HG03108 (cell line): ENCODE data around the gene BPIFA2.
"Not testable (repeated sequence)": the region's sequence is repeated elsewhere in the genome, so short reads cannot be mapped to it uniquely, and the experiment has no call there.

Source experiments
- ATAC-seq: cut with Tn5 transposase; IDR thresholded peaks from one replicate; pipeline ENCODE4 v1.9.1; 2021; ENCODE audit warnings: moderate library complexity; ENCODE audit not compliant: unreplicated experiment

BPIFA2 gene

DNA sequence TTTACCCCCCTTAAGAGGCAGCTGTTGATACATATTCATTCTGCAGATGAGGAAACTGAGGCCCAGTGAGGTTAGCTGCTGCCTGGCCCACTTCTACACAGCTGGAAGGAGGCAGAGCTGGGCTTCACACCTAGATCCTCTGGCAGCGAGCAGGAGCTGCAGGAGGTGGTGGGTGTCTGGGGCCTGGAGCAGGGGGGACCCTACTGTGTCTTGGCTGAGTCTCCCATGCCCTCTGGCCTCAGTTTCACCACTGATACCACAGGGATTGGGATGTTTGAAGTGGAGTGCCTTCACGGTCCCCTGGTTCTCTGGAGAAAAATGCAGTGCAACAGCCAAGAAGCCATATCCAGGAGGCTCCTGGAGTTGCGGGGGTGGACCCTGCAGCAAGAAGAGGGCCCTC lies 8.2 kb upstream of the BPIFA2 start:
- no peak for ATAC-seq

DNA sequence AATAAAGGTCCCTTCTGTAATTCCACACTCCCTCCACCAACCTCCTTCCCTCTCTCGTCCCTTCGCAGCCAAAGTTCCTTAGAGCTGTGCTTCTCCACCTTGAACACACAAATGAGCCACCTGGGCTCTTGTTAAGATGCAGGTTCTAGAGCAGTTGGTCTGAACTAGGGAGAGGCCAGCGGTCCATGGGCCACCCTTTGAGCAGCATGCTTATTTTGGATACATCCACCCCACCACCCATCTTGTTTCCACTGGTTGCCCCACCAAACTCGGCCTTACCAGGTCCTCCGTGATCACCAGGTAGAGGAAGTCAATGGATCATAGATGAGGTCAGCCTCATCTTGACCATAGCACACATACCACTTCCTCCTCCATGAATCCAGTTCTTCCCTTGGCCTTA lies 7.3 kb upstream of the BPIFA2 start:
- ATAC-seq = no peak

DNA sequence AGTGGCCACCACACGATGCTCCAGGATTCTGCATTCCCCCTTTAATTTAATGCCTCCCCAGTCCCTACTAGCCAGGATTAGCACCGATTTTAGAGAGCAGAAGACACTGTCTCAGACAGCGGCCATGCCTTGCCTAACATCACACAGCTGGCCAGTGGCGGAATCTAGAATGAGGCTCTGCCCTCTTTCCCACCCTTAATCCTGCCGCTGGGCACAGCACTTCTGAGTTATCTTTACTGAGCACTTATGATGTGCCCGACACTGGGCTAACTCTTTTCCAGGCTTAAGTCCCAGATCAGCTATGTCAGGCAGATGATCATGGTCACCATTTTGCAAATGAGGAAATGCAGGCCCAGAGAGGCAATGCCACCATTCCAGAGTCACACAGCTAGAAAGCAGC lies 5.6 kb upstream of the BPIFA2 start:
- ATAC-seq = no peak

DNA sequence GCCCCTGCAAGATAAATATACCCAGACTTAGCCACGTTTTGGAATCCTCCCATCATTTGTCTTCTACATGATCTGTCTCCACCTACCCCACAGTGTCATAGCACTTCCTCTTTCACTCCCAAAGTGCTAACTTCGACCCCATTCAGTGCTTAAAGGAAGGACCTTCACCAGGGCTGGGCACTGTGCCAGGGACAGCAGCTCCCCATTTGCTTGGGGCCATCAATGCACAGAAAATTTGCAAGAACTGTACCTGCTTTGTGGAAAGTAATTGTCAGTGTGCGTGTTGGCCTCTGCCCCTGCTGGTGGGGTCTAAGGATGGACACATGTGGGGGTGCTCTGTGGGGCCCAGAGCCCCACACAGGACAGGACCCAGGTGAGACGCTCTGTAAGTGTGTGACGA lies 5.2 kb upstream of the BPIFA2 start:
- ATAC-seq = no peak

DNA sequence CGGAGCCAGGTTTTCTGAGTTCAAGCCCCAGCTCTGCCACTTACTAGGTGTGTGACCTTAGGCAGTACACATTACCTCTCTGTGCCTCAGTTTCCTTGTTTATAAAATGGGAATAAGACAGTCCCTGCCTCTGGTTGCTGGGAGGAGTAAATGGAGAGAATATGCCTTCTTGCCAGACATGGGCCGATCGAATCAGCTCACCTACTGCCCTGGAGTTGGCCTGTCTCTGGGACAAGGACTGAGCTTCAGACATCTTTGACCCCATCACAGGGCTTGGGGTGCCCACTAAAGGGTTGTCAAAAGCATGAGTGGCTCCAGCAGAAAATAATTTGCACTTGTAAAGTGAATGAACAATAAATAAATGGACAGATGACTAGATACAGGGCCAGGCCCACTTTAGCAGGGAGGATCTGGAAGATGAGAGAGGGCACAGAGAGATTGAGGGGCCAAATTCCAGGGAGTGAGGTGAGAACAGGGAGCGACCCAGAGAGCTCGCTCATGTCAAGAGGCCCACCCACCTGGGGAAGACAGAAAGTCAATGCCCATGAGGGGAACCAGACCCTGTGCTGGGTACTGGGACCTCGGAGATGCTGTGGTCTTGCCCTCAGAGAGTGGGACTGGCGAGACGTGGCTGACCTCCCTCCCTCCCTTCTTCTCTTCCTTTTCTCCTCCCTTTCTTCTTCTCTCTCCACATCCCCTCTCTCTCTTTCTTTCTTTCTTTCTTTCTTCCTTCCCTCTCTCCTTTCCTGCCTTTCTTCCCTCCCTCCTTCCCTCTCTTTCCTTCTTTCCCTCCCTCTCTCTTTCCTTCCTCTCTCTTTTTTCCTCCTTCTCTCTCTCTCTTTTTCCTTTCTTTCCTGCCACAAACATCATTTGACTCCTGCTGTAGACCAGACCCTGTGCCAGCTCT lies 3.9 kb upstream of the BPIFA2 start:
- no peak for ATAC-seq

DNA sequence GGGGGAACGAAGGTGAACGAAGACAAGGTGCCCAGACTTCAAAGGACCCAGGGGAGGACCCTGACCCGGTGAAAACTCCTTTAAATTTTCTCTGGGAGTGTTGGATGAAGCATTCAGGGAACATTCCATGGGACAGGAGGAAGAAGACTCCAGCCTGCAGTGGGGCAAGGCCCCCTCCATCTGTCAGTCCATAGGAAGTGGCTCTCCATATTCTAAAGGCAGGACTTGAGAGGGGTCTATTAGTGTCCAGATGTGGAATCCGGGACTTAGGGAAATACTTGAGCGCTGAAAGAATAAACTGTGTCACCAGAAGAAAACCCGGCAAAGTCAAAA lies 3.2 kb upstream of the BPIFA2 start:
- ATAC-seq = no peak

DNA sequence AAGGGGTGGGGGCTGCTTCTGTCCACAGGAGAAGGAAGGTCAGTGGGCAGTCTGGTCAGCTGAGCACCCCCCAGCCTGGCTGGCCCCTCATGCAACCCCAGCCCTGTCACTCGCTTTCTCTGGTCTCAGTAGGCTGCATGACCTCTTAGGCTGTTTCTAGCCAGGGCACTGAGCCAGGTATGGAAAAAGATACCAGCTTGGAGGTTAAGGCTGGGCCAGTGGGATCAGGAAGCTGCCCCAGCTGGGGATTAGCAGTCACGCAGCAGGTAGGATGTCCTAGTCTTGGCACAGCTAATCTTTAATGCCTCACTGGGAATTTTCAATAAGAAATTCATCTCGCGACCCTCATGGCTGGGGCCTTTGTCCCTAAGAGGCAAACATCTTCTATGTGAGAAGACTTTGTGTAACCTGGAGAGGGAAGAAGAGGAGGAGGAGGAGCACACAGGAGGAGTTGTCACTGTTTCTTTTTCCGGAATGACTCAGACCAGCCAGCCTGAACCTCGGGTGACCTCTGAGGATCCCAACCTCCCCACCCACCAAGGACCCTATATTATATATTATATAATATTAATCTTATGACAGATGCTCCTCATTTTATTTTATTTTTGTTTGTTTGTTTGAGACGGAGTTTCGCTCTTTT lies 2.4 kb upstream of the BPIFA2 start:
- ATAC-seq = no peak

DNA sequence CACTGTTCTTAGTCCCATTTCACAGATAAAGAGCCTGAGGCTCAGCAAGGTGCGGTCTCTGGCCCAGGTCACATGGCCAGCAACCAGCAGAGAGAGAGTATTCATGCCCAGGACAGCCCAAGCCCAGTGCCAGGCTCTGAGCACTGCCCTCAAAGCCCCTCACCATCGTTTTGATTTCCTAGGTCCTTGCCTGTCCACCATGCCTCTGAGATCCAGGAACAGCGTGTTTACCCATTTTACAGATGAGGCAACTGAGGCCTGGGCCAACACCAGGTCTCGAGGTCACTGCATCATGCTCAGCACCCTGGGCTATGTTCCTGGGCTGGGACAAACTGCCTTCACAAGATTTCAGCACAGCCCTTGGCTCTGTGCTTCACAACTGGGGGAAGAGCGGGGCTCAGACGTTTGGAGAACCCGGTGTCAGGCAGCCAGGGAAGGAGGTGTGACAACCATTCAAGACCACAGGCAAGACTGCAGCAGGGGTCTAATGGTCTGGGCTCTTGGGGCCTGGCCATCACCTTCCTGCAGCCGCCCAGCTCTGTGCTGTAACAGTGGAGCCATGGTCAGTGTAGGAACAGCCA lies 1.3 kb upstream of the BPIFA2 start:
- no peak for ATAC-seq

DNA sequence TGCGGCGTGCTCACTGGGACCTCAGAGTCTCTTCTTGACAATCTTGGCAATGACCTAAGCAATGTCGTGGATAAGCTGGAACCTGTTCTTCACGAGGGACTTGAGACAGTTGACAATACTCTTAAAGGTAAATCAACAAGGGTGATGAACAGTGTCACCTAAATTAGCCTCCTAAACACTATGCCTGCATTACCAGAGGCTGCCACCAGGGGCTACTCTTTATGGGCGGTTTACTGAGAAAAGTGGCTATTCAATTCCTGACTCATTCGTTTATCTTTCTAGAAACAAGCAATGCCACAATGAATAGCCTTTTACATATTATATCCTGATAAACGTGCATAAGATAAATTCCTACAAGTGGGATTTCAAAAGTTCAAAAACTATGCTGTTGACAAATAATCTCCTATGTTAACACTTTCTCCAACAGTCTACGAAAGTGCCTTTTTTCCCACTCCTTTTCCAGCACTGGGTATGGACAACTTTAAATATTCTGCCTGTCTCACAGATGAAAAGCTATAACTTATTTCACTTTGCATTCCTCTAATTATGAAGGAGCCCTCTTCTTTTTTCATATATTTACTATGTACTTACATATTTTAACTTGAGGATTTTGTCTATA lies 1.3 kb downstream of the BPIFA2 start:
- no peak for ATAC-seq

DNA sequence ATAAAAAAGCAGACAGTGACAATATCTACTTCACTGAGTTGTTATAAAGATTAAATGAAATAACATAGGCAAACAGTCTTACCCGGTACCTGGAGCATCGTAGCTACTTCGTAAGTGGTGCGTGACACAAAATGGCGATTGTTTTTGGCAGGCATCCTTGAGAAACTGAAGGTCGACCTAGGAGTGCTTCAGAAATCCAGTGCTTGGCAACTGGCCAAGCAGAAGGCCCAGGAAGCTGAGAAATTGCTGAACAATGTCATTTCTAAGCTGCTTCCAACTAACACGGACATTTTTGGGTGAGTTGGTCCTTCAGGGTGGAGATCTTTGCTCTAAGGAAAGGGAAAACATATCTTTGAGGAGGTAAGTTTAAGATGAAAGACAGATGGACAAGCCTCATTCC lies 4.8 kb downstream of the BPIFA2 start:
- no peak for ATAC-seq

DNA sequence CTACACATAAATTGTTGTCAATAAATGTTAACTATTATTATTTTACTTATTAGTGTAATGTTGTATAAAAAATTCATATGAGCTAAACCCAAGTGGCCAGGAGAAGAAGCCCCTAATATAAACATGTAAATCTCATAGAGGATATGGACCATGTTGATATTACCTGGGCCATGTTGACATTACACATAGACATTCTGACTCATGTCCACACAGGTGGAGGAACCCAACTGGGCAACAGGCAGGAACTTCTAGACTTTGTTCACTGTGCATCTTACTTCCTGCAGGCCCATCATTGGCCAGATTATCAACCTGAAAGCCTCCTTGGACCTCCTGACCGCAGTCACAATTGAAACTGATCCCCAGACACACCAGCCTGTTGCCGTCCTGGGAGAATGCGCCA lies 7.2 kb downstream of the BPIFA2 start:
- ATAC-seq = no peak

DNA sequence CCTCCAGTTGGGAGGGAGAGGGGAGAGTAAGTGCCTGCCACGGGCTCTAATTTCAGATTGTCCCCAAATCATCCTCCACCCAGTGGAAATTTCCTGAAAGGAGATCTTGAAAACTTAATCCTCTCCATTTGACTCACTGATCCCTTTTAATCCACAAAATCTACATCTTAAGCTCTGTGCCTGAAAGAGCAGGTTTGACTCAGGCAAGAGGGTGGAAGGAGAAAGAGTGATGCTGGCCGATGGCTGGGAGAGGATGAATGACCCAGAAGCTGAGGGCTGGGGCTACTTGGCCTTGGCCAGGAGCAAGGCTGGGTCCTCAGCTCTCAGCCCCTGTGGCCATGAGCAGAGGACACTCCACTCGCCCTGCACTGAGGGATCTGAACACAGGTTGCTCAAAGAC lies 8.1 kb downstream of the BPIFA2 start:
- ATAC-seq = no peak

DNA sequence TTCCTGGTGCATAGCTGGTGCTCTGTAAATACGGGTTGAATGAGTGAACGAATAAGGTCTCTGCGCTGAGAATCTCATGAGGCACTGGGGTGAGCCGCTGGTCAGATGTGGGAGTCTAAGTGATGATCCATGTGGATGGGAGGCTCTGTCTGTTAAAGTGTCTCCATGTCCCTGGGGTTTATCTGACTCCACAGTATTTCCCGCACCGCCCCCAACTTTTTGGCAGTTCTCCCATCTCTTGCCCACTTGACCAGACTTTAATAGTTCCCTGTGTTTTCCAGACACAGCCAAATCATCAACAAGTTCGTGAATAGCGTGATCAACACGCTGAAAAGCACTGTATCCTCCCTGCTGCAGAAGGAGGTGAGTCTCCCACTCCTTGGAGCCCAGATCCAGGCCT lies 9.9 kb downstream of the BPIFA2 start:
- ATAC-seq = no peak

DNA sequence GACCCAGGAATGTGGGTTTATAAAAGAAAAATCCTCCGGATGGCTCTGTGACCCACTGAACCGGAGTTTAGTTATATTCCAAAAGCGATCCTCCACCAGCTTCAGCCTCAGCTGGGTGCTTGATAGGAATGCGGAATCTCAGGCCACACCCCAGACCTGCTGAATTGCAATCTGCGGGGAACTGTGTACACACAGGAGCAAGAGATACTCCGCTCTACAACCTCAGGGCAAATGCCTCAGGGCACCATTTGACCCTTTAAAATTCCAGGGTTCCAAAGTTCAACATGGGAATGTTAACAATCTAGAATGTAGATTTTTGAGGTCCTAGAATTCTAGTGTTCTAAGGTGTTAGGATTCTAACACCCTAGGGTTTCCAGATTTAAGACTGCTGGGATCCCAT lies 10.8 kb downstream of the BPIFA2 start:
- ATAC-seq = no peak

DNA sequence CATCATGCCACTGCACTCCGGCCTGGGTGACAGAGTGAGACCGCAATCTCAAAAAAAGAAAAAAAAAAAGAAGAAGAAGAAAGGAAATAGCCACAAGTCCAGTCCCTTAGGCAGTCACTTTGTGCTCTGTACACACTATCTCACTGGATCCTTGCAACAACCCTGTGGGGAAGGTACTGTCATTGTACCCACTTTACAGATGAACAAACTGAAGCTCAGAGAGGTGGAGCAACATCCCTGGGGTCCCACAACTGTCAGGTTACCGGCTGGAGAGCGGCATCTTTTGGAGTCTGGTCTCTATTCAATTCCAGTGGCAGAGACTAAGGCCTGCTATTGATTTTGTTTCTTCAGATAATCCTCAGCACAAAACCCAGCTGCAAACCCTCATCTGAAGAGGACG lies 12.2 kb downstream of the BPIFA2 start:
- ATAC-seq = no peak

DNA sequence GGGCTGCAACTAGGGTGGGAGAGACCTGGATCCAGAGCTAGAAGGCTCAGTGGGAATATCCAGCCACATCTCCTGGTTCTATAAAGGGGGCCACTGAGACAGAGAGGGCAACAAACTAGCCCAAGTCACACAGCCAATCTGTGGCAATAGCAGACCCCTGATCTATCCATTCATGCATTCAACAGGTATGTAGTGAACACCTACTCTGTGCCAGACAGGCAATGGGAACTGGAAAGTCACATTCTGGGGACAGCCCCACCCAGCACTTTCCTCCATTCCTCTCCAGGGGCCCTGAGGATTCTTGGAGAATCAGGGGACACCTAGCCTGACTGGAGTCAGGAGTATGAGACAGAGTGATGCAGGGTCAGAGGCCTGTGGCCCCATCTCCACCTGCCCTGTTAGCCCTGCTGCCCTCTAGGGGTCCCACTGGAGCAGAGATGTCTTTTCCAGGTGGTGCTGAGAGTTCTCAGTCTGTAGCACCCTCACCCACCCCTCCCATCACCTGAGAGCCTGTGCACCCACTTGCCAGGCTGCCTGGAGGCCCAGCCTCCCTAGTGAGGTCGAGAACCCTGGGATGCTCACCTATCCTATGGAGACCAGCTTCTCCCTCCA lies 13.6 kb downstream of the BPIFA2 start:
- no peak for ATAC-seq

DNA sequence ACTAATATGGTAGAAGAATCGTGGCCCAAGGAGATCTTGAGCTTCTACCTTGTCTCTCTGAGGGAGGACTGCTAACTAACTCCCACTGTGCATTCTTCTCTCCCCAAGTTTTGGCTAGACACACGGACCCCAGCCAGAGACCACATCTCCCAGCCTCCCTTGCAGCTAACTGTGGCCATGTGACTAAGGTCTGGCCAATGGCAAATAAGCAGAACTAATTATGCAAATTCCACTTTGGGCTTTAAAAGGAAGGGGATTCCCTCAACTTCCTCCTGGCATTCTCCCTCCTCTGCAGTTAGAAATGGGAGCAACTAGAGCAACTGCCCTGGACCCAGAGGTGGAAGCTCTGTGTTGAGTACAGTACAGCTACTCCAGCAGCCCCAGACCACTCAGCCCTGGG lies 15.4 kb downstream of the BPIFA2 start:
- ATAC-seq = no peak

DNA sequence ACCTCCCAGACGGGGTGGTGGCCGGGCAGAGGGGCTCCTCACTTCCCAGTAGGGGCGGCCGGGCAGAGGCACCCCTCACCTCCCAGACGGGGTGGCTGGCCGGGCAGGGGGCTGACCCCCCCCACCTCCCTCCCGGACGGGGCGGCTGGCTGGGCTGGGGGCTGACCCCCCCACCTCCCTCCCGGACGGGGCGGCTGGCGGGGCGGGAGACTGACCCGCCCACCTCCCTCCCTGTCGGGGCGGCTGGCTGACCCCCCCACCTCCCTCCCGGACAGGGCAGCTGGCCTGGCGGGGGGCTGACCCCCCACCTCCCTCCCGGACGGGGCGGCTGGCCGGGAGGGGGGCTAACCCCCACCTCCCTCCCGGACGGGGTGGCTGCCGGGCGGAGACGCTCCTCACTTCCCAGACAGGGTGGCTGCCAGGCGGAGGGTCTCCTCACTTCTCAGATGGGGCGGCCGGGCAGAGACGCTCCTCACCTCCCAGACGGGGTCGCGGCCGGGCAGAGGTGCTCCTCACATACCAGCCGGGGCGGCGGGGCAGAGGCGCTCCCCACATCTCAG lies 17.2 kb downstream of the BPIFA2 start:
- not testable (repeated sequence) for ATAC-seq

DNA sequence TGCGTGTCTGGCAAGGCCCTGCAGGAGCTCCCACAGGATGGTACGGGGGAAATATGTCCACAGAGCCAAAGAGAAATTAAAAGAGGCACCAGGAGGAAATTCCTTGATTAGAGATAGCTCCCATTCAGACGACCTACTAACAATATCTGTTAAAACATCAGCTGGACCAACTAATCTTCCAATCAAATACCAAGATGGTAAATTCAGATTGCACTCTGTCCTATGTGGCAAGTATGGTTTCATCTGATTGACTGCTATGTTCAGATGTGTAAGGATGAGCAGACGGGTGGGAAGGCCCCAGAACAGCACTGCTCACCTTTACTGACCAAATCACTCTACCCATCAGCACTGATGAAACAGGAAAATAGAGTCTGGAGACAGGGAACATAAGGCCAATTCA lies 19.5 kb downstream of the BPIFA2 start:
- no peak for ATAC-seq

DNA sequence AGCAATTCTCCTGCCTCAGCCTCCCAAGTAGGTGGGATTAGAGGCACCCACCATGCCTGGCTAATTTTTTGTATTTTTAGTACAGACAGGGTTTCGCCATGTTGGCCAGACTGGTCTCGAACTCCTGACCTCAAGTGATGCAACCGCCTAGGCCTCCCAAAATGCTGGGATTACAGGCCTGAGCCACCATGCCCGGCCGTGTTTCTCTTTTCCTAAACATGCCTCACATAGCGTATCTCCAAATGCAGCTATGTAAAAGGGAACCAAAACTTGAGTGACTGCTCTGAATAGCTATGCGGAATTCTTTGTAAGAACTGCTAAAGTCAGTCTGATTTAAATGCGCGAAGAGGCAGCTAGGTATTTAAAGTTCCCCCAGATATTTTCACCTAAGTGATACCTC lies 20.5 kb downstream of the BPIFA2 start:
- ATAC-seq = no peak

DNA sequence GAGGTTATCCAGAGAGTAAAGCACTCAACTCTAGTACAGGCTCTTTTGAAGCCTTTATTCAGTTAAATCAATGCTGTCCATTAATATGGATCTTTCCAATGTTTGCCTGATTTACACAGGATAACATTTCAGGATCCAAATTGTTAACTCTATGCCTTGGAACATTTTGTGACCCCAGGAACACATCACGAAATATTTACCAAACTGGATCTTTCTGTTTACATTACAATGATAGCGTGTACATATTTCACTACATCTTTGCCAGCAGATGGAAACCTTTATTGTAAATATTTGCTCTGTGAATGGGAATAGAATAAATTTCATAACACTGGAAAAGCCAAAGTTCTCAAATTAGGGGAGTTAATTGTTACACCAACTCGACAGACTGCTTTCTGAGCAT lies 23.5 kb downstream of the BPIFA2 start:
- no peak for ATAC-seq
